ENCODE data around the gene YPEL5. TPM values are rescaled to one million over a fixed set of nuclear protein-coding genes. Genes with fewer than 3 reads are reported as not detected.

Gene YPEL5
- total RNA-seq, 1 donor from 2014 or later: 120 TPM

DNA sequence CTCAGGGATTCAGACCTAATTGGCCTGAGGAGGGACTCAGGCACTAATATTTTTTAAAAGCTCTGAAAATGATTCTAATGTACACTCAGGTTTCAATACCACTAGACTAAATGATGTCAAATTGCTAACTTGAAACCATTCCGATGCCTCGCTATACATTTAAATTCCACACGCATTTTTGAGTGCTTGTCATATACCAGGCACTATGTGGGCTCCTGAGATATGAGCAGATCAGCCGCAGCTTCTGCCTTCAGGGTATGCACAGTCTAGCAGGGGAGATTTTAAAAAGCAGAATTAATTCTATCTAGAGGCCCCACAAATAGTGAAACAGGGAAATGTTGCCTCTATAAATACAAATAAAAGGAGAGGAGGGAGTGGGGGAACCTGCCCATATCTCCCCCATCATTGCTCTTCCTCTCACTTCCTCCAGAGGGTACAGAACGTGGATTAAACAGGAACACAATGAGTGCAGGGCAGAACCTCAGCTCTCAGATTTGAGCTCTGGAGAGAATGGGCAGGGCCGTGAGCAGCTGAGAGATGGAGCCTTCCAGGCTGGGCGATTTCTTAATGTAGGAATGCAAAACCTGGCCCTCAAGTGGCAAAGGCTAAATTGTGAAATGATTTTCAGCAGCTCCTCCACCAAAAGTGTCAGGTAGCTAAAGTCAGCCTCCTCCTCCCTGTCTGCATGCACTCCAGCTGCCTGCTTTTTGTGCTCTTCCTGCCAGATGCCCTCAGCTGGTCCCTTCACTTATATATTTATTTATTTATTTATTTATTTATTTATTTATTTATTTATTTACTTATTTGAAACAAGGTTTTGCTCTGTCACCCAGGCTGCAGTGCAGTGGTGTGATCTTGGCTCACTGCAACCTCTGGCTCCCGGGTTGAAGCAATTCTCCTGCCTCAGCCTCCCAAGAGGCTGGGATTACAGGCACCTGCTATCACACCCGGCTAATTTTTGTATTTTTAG is 59.9 kb downstream of the YPEL5 start:
- no peaks in the 10 kb centered on the region for H3K36me3 Mint-ChIP-seq (ENCODE audit: low read depth, unreplicated experiment)
- H3K27me3 Mint-ChIP-seq (ENCODE audit: unreplicated experiment): peaks cover 2% of the 10 kb centered on the region
- no peak for TF ChIP-seq CTCF (IDR thresholded peaks at IDR 0.05; ENCODE audit: unreplicated experiment)
- DNase-seq (ENCODE audit: low spot score): no peak
- no peak overlapping the region for H3K27ac Mint-ChIP-seq (ENCODE audit: unreplicated experiment)
- no peak overlapping the region for H3K4me3 Mint-ChIP-seq (ENCODE audit: unreplicated experiment)
- no peaks in the 10 kb centered on the region for H3K4me1 Mint-ChIP-seq (ENCODE audit: unreplicated experiment)
- H3K9me3 Mint-ChIP-seq (ENCODE audit: unreplicated experiment): no peaks in the 10 kb centered on the region

DNA sequence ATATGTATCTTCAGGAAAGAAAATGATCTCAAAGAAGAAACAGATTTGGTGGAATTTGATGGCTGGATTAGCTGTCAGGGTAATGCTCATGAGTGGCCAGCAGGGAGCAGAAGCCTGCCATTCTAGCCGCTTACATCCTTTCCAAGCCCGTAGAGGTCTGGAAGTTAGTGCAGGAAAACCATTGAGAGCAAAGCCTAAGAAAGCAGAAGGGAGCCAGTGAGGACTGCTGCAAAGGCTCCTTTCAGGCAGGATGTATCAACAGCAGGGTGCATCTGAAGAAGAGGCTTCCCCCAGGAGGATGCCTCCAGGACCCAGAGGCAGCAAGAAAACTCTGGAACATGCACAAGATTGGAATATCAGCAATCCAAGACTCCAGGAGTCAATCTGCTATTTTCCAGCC is 61.6 kb downstream of the YPEL5 start:
- H3K27me3 Mint-ChIP-seq (ENCODE audit: unreplicated experiment): peaks cover 2% of the 10 kb centered on the region
- peak; percentile 59 for DNase-seq (ENCODE audit: low spot score)
- TF ChIP-seq CTCF (IDR thresholded peaks at IDR 0.05; ENCODE audit: unreplicated experiment): peak; percentile 84

GRCh38 chr2:30209227-30209626 is 62.4 kb downstream of the YPEL5 start:
- DNase-seq (ENCODE audit: low spot score): no peak
- Mint-ChIP-seq H3K9me3 (ENCODE audit: unreplicated experiment) (no peaks in the 10 kb centered on the region), H3K27ac (ENCODE audit: unreplicated experiment) (no peak overlapping the region), H3K4me1 (ENCODE audit: unreplicated experiment) (no peaks in the 10 kb centered on the region), H3K27me3 (ENCODE audit: unreplicated experiment) (peaks cover 2% of the 10 kb centered on the region), H3K4me3 (ENCODE audit: unreplicated experiment) (no peak overlapping the region), H3K36me3 (ENCODE audit: low read depth, unreplicated experiment) (no peaks in the 10 kb centered on the region)
- no peak for TF ChIP-seq CTCF (IDR thresholded peaks at IDR 0.05; ENCODE audit: unreplicated experiment)

More for the DNA sequence above, 61.6 kb downstream of the YPEL5 start:
- no peaks in the 10 kb centered on the region for H3K9me3 Mint-ChIP-seq (ENCODE audit: unreplicated experiment)
- no peak overlapping the region for H3K27ac Mint-ChIP-seq (ENCODE audit: unreplicated experiment)
- H3K4me3 Mint-ChIP-seq (ENCODE audit: unreplicated experiment): no peak overlapping the region
- no peaks in the 10 kb centered on the region for H3K4me1 Mint-ChIP-seq (ENCODE audit: unreplicated experiment)
- H3K36me3 Mint-ChIP-seq (ENCODE audit: low read depth, unreplicated experiment): no peaks in the 10 kb centered on the region

Other genes starting within 250 kb of the YPEL5 start
- 0.05 TPM for gene ALK, start 225.4 kb upstream of the YPEL5 start, total RNA-seq (ENCODE audit: unreplicated experiment)
- 137 TPM for gene LBH, start 84.5 kb downstream of the YPEL5 start, total RNA-seq (ENCODE audit: unreplicated experiment)